ENCODE data around the gene SECISBP2L.
"Not testable (repeated sequence)": the region's sequence is repeated elsewhere in the genome, so short reads cannot be mapped to it uniquely, and the experiment has no call there.

The SECISBP2L gene

DNA sequence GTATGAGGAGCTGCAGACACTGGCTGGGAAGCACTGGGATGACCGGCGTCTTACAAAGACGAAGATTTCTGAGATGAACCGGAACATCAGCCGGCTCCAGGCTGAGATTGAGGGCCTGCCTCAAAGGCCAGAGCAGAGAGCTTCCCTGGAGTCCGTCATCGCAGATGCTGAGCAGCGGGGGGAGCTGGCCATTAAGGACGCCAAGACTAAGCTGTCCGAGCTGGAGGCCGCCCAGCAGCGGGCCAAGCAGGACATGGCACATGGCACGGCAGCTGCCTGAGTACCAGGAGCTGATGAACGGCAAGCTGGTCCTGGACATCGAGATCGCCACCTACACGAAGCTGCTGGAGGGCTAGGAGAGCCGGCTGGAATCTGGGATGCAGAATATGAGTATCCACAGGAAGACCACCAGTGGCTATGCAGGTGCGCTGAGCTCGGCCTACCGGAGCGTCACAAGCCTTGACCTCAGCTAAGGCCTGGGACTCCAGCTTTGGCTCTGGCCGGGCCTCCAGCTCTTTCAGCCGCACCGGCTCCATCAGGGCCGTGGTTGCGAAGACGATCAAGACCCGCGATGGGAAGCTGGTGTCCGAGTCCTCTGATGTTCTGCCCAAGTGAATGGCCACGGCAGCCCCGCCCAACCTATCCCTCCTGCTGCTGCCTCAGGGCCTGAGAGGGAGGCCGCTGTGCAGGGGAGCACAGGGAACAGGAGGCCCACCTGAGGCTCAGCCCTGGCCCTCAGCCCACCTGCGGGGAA lies 73.3 kb downstream of the SECISBP2L start:
- no peak for DNase-seq (ENCODE audit: low read depth)
- TF ChIP-seq, protein P1, sequence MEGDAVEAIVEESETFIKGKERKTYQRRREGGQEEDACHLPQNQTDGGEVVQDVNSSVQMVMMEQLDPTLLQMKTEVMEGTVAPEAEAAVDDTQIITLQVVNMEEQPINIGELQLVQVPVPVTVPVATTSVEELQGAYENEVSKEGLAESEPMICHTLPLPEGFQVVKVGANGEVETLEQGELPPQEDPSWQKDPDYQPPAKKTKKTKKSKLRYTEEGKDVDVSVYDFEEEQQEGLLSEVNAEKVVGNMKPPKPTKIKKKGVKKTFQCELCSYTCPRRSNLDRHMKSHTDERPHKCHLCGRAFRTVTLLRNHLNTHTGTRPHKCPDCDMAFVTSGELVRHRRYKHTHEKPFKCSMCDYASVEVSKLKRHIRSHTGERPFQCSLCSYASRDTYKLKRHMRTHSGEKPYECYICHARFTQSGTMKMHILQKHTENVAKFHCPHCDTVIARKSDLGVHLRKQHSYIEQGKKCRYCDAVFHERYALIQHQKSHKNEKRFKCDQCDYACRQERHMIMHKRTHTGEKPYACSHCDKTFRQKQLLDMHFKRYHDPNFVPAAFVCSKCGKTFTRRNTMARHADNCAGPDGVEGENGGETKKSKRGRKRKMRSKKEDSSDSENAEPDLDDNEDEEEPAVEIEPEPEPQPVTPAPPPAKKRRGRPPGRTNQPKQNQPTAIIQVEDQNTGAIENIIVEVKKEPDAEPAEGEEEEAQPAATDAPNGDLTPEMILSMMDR (IDR thresholded peaks at IDR 0.05; ENCODE audit: control insufficient read depth, insufficient read depth, low read depth, low read length, missing control alignments), result no peak
- H3K4me3 ChIP-seq (ENCODE audit: control insufficient read depth, low read depth, low read length), result no peak overlapping the region

DNA sequence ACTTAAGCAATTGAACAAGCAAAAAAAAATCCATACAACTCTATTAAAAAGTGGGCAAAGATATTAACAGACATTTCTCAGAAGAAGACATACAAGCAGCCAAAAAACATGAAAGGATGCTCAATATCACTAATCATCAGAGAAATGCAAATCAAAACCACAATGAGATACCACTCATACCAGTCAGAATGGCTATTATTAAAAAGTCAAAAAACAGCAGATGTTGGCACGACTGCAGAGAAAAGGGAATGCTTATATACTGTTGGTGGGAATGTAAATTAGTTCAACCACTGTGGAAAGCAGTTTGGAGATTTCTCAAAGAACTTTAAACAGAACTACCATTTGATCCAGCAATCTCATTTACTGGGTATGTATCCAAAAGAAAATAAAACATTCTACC lies 75.3 kb downstream of the SECISBP2L start:
- H3K4me3 ChIP-seq (ENCODE audit: control insufficient read depth, low read depth, low read length); DNase-seq (ENCODE audit: low read depth): not testable (repeated sequence)

DNA sequence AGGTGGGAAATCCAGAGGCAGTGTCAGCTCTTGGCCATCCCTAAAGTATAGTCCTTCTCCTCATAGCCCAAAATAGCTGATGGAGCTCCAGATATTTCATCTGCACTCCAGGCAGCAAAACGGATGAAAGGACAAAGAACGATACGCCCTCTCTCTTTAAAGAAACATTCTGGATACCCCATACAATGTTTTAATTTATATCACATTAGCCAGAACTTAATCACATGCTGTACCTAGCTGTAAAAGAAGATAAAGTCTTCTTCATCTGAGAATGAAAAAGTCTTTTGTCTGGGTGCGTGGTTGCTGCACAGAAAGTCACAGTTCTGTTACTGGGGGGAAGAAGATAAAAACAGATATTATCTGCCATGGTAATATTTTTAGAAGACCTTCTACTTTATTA lies 78.2 kb downstream of the SECISBP2L start:
- no peak for DNase-seq (ENCODE audit: low read depth)
- no peak overlapping the region for H3K4me3 ChIP-seq (ENCODE audit: control insufficient read depth, low read depth, low read length)
- TF ChIP-seq, protein P1 (IDR thresholded peaks at IDR 0.05; ENCODE audit: control insufficient read depth, insufficient read depth, low read depth, low read length, missing control alignments), result no peak

DNA sequence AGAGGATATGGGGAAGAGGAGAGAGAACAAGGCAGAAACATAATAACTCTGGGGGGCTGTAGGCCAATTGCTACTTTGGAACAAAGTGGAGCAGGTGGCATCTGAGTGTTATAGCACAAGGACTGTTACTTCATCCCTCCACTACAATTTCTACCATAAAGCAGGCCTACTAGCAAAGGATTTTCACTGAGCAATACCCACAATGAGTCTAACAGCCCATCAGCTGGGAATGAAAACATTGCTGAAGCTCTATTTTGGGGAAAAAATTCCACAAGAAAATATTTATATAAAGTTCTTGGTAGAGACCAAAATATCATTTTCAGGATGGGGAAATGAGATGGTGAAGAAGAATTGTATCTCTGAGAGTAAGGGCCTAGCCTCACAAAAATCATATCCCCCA lies 78.9 kb downstream of the SECISBP2L start:
- H3K4me3 ChIP-seq (ENCODE audit: control insufficient read depth, low read depth, low read length), result no peak overlapping the region
- DNase-seq (ENCODE audit: low read depth), result no peak
- TF ChIP-seq, protein P1 (IDR thresholded peaks at IDR 0.05; ENCODE audit: control insufficient read depth, insufficient read depth, low read depth, low read length, missing control alignments), result no peak

DNA sequence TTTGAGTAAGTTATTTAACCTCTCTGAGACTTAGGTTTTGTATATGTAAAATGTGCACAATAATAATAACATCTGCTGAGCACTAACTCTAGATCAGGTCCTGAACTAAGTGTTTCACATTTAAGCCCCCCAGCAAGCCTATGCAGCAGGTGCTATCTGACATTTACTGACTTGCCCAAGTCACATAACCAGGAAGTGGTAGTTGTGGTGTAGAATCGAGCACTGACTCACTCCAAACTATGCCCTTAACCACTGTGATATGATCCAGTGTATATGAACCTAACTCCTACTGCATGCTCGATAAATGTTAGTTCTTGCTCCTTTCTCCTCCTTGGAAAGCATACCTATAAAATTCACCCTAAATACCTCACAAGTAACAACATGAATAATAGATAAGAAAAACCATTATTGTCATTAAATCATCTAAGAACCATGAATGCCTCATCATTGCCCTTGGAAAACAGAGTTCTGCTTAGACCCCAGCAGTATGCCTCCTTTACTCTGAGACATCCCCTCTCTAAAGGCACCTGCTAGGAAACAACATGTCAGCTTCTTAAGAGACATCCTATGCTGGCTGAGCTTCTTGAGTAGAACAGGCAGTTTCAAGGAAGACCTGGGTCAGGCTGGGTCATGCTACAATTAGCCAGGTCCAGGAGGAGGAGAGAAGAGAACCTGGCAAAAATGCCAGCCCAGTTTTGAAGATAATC lies 79.5 kb downstream of the SECISBP2L start:
- no peak for DNase-seq (ENCODE audit: low read depth)
- TF ChIP-seq, protein P1 (IDR thresholded peaks at IDR 0.05; ENCODE audit: control insufficient read depth, insufficient read depth, low read depth, low read length, missing control alignments), result no peak
- H3K4me3 ChIP-seq (ENCODE audit: control insufficient read depth, low read depth, low read length), result no peak overlapping the region

DNA sequence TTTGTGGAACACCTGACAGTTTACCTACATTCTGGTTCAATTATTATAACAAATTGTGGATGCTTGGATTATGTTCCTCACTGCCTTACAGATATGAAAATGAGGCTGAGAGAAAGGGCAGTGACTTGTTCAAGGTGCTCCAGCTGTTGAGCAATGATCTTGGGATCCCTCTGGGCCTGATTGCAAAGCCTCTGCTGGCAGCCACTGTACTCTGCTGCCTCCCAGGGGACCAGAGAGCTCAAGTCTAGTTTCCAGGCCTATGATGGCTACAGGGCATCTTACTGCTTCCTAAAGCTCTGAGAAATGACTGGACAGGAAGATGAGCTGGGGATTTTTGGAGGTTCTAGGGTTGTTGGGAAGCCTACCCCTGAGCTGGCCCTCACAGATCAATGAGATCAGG lies 80.3 kb downstream of the SECISBP2L start:
- no peak overlapping the region for H3K4me3 ChIP-seq (ENCODE audit: control insufficient read depth, low read depth, low read length)
- TF ChIP-seq, protein P1 (IDR thresholded peaks at IDR 0.05; ENCODE audit: control insufficient read depth, insufficient read depth, low read depth, low read length, missing control alignments), result peak; percentile 57
- DNase-seq (ENCODE audit: low read depth), result no peak

DNA sequence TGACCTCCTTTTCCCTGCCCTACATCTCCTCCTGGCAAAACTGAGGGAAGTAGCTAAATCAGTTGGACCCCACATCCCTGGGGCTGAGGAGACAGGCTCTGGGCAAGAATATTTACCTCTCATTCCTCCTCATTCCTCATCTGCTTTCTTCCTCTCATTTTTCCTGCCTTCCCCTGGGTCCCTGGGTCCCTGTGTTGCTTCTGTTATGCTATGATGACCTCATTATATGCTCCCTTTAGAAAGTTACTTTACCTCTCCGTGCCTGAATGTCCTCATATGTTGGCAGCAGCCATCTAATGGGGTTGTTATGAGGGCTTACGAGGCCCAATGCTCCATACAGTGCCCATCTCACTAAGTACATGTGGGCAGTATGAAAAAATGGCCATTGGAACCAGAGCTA lies 81.3 kb downstream of the SECISBP2L start:
- H3K4me3 ChIP-seq (ENCODE audit: control insufficient read depth, low read depth, low read length), result no peak overlapping the region
- TF ChIP-seq, protein P1 (IDR thresholded peaks at IDR 0.05; ENCODE audit: control insufficient read depth, insufficient read depth, low read depth, low read length, missing control alignments), result no peak
- DNase-seq (ENCODE audit: low read depth), result no peak

Measured in AG09309 (cell line).